ENCODE measurements around the gene SF3B1. TPM values are rescaled to one million over a fixed set of nuclear protein-coding genes. Genes with fewer than 3 reads are reported as not detected.
"Not testable (repeated sequence)": the region's sequence is repeated elsewhere in the genome, so short reads cannot be mapped to it uniquely, and the experiment has no call there.

Gene SF3B1
- total and polyA plus RNA-seq, 2 donors, result 352 to 578 TPM

- Histone ChIP-seq H3K36me3 (ENCODE audit: control insufficient read depth in 2 of 2, insufficient read depth in 2 of 2, low read length in 1 of 2) (peaks cover 34 to 97% of the 10 kb centered on the region in 2 donors), H3K4me1 (ENCODE audit: control insufficient read depth in 2 of 2, insufficient read depth in 2 of 2, low read length in 2 of 2) (no peaks in the 10 kb centered on the region), H3K27me3 (ENCODE audit: control insufficient read depth in 2 of 2, insufficient read depth in 1 of 2, low read length in 1 of 2) (no peaks in the 10 kb centered on the region), H3K9me3 (ENCODE audit: control insufficient read depth in 2 of 2, insufficient read depth in 1 of 2, low read length in 1 of 2) (no peaks in the 10 kb centered on the region), H3K4me3 (ENCODE audit: low read length in 2 of 2) (no peak overlapping the region), H3K27ac (ENCODE audit: low read depth in 1 of 2, low read length in 1 of 2) (no peak overlapping the region)
- 93% methylated on average over 2 of the region's 2 CpGs for WGBS
- DNase-seq (ENCODE audit: low read depth in 6 of 9, low spot score in 9 of 9), result no peak
Observed at GRCh38 chr2:197398913-197399312, 35.9 kb downstream of the SF3B1 start.

GRCh38 chr2:197391220-197391717, 43.6 kb downstream of the SF3B1 start:
- Histone ChIP-seq H3K36me3 (ENCODE audit: control insufficient read depth in 2 of 2, insufficient read depth in 2 of 2, low read length in 1 of 2) (peaks cover 22 to 60% of the 10 kb centered on the region in 2 donors), H3K9me3 (ENCODE audit: control insufficient read depth in 2 of 2, insufficient read depth in 1 of 2, low read length in 1 of 2) (no peaks in the 10 kb centered on the region), H3K4me1 (ENCODE audit: control insufficient read depth in 2 of 2, insufficient read depth in 2 of 2, low read length in 2 of 2) (no peaks in the 10 kb centered on the region), H3K27ac (ENCODE audit: low read depth in 1 of 2, low read length in 1 of 2) (no peak overlapping the region), H3K27me3 (ENCODE audit: control insufficient read depth in 2 of 2, insufficient read depth in 1 of 2, low read length in 1 of 2) (no peaks in the 10 kb centered on the region), H3K4me3 (ENCODE audit: low read length in 2 of 2) (no peak overlapping the region)
- DNase-seq (ENCODE audit: low read depth in 6 of 9, low spot score in 9 of 9), result no peak
- 99% methylated on average over 1 of the region's 1 CpG for WGBS

- Histone ChIP-seq H3K9me3 (ENCODE audit: control insufficient read depth in 2 of 2, insufficient read depth in 1 of 2, low read length in 1 of 2) (no peaks in the 10 kb centered on the region), H3K4me3 (ENCODE audit: low read length in 2 of 2) (no peak overlapping the region), H3K4me1 (ENCODE audit: control insufficient read depth in 2 of 2, insufficient read depth in 2 of 2, low read length in 2 of 2) (no peaks in the 10 kb centered on the region), H3K36me3 (ENCODE audit: control insufficient read depth in 2 of 2, insufficient read depth in 2 of 2, low read length in 1 of 2) (peaks cover 12 to 38% of the 10 kb centered on the region in 2 donors), H3K27ac (ENCODE audit: low read depth in 1 of 2, low read length in 1 of 2) (no peak overlapping the region), H3K27me3 (ENCODE audit: control insufficient read depth in 2 of 2, insufficient read depth in 1 of 2, low read length in 1 of 2) (no peaks in the 10 kb centered on the region)
- WGBS, result 97% methylated on average over 5 of the region's 5 CpGs
- DNase-seq (ENCODE audit: low read depth in 6 of 9, low spot score in 9 of 9), result no peak
Observed at GRCh38 chr2:197388866-197389587, 45.8 kb downstream of the SF3B1 start.

- DNase-seq (ENCODE audit: low read depth in 6 of 9, low spot score in 9 of 9), result no peak
- Histone ChIP-seq H3K4me3 (ENCODE audit: low read length in 2 of 2) (no peak overlapping the region), H3K36me3 (ENCODE audit: control insufficient read depth in 2 of 2, insufficient read depth in 2 of 2, low read length in 1 of 2) (peaks cover 6 to 21% of the 10 kb centered on the region in 2 donors), H3K27ac (ENCODE audit: low read depth in 1 of 2, low read length in 1 of 2) (no peak overlapping the region), H3K4me1 (ENCODE audit: control insufficient read depth in 2 of 2, insufficient read depth in 2 of 2, low read length in 2 of 2) (no peaks in the 10 kb centered on the region), H3K27me3 (ENCODE audit: control insufficient read depth in 2 of 2, insufficient read depth in 1 of 2, low read length in 1 of 2) (no peaks in the 10 kb centered on the region), H3K9me3 (ENCODE audit: control insufficient read depth in 2 of 2, insufficient read depth in 1 of 2, low read length in 1 of 2) (no peaks in the 10 kb centered on the region)
- 98% methylated on average over 8 of the region's 8 CpGs for WGBS
Observed at GRCh38 chr2:197387179-197387578, 47.6 kb downstream of the SF3B1 start.

- H3K4me3 ChIP-seq (ENCODE audit: low read length in 2 of 2), result no peak overlapping the region
- peaks cover 2 to 12% of the 10 kb centered on the region in 2 donors for H3K36me3 ChIP-seq (ENCODE audit: control insufficient read depth in 2 of 2, insufficient read depth in 2 of 2, low read length in 1 of 2)
- no peaks in the 10 kb centered on the region for H3K4me1 ChIP-seq (ENCODE audit: control insufficient read depth in 2 of 2, insufficient read depth in 2 of 2, low read length in 2 of 2)
- H3K27ac ChIP-seq (ENCODE audit: low read depth in 1 of 2, low read length in 1 of 2), result no peak overlapping the region
- no peaks in the 10 kb centered on the region for H3K9me3 ChIP-seq (ENCODE audit: control insufficient read depth in 2 of 2, insufficient read depth in 1 of 2, low read length in 1 of 2)
- no peaks in the 10 kb centered on the region for H3K27me3 ChIP-seq (ENCODE audit: control insufficient read depth in 2 of 2, insufficient read depth in 1 of 2, low read length in 1 of 2)
- DNase-seq (ENCODE audit: low read depth in 6 of 9, low spot score in 9 of 9), result no peak
- 97% methylated on average over 2 of the region's 2 CpGs for WGBS
Observed at GRCh38 chr2:197386242-197386641, 48.6 kb downstream of the SF3B1 start.

- Histone ChIP-seq H3K4me3 (ENCODE audit: low read length in 2 of 2) (no peak overlapping the region), H3K9me3 (ENCODE audit: control insufficient read depth in 2 of 2, insufficient read depth in 1 of 2, low read length in 1 of 2) (no peaks in the 10 kb centered on the region), H3K27me3 (ENCODE audit: control insufficient read depth in 2 of 2, insufficient read depth in 1 of 2, low read length in 1 of 2) (no peaks in the 10 kb centered on the region), H3K36me3 (ENCODE audit: control insufficient read depth in 2 of 2, insufficient read depth in 2 of 2, low read length in 1 of 2) (no peaks in the 10 kb centered on the region), H3K27ac (ENCODE audit: low read depth in 1 of 2, low read length in 1 of 2) (no peak overlapping the region), H3K4me1 (ENCODE audit: control insufficient read depth in 2 of 2, insufficient read depth in 2 of 2, low read length in 2 of 2) (no peaks in the 10 kb centered on the region)
- WGBS, result 75% methylated on average over 4 of the region's 4 CpGs
- no peak for DNase-seq (ENCODE audit: low read depth in 6 of 9, low spot score in 9 of 9)
Observed at GRCh38 chr2:197383825-197384224, 51.0 kb downstream of the SF3B1 start.

GRCh38 chr2:197381641-197382040, 53.2 kb downstream of the SF3B1 start:
- Histone ChIP-seq H3K27me3 (ENCODE audit: control insufficient read depth in 2 of 2, insufficient read depth in 1 of 2, low read length in 1 of 2) (no peaks in the 10 kb centered on the region), H3K36me3 (ENCODE audit: control insufficient read depth in 2 of 2, insufficient read depth in 2 of 2, low read length in 1 of 2) (no peaks in the 10 kb centered on the region), H3K4me1 (ENCODE audit: control insufficient read depth in 2 of 2, insufficient read depth in 2 of 2, low read length in 2 of 2) (no peaks in the 10 kb centered on the region), H3K27ac (ENCODE audit: low read depth in 1 of 2, low read length in 1 of 2) (no peak overlapping the region), H3K9me3 (ENCODE audit: control insufficient read depth in 2 of 2, insufficient read depth in 1 of 2, low read length in 1 of 2) (no peaks in the 10 kb centered on the region), H3K4me3 (ENCODE audit: low read length in 2 of 2) (no peak overlapping the region)
- no peak for DNase-seq (ENCODE audit: low read depth in 6 of 9, low spot score in 9 of 9)
- 99% methylated on average over 1 of the region's 1 CpG for WGBS

- H3K4me1 ChIP-seq (ENCODE audit: control insufficient read depth in 2 of 2, insufficient read depth in 2 of 2, low read length in 2 of 2); H3K27me3 ChIP-seq (ENCODE audit: control insufficient read depth in 2 of 2, insufficient read depth in 1 of 2, low read length in 1 of 2); H3K4me3 ChIP-seq (ENCODE audit: low read length in 2 of 2); H3K36me3 ChIP-seq (ENCODE audit: control insufficient read depth in 2 of 2, insufficient read depth in 2 of 2, low read length in 1 of 2); DNase-seq (ENCODE audit: low read depth in 6 of 9, low spot score in 9 of 9); H3K9me3 ChIP-seq (ENCODE audit: control insufficient read depth in 2 of 2, insufficient read depth in 1 of 2, low read length in 1 of 2); H3K27ac ChIP-seq (ENCODE audit: low read depth in 1 of 2, low read length in 1 of 2): not testable (repeated sequence)
- 95% methylated on average over 5 of the region's 5 CpGs for WGBS
Observed at GRCh38 chr2:197379918-197380309, 54.9 kb downstream of the SF3B1 start.

GRCh38 chr2:197379308-197379917, 55.4 kb downstream of the SF3B1 start:
- not testable (repeated sequence) for H3K36me3 ChIP-seq (ENCODE audit: control insufficient read depth in 2 of 2, insufficient read depth in 2 of 2, low read length in 1 of 2); H3K4me1 ChIP-seq (ENCODE audit: control insufficient read depth in 2 of 2, insufficient read depth in 2 of 2, low read length in 2 of 2); H3K4me3 ChIP-seq (ENCODE audit: low read length in 2 of 2); H3K27me3 ChIP-seq (ENCODE audit: control insufficient read depth in 2 of 2, insufficient read depth in 1 of 2, low read length in 1 of 2); DNase-seq (ENCODE audit: low read depth in 6 of 9, low spot score in 9 of 9); H3K9me3 ChIP-seq (ENCODE audit: control insufficient read depth in 2 of 2, insufficient read depth in 1 of 2, low read length in 1 of 2); H3K27ac ChIP-seq (ENCODE audit: low read depth in 1 of 2, low read length in 1 of 2)
- 96% methylated on average over 3 of the region's 3 CpGs for WGBS
